H9 (cell line): ENCODE results near the gene HAND2. TPM values are rescaled to one million over a fixed set of nuclear protein-coding genes. Genes with fewer than 3 reads are reported as not detected.

Source experiments
- DNase-seq: peaks from one replicate; pipeline ENCODE4 v3.0.0-alpha.2; 2017
- H2AFZ ChIP-seq: one replicate; pipeline ENCODE4 v1.6.1; 2013; ENCODE audit warnings: mild to moderate bottlenecking, low read length, control low read depth, moderate library complexity
- H2AK5ac ChIP-seq: 2 replicates; pipeline ENCODE4 v1.6.1; 2013; ENCODE audit warnings: low read length, control low read depth, mixed read lengths; ENCODE audit not compliant: insufficient read length
- H2BK120ac ChIP-seq: one replicate; pipeline ENCODE4 v1.6.1; 2013; ENCODE audit warnings: low read depth, mild to moderate bottlenecking, low read length, control low read depth, inconsistent platforms; ENCODE audit not compliant: poor library complexity, severe bottlenecking
- H2BK12ac ChIP-seq: 2 replicates; pipeline ENCODE4 v1.6.1; 2013; ENCODE audit warnings: low read length, control low read depth, mixed read lengths, low read depth; ENCODE audit not compliant: insufficient read length
- H2BK15ac ChIP-seq: 2 replicates; pipeline ENCODE4 v1.6.1; 2013; ENCODE audit warnings: low read depth, low read length, control low read depth
- H2BK20ac ChIP-seq: one replicate; pipeline ENCODE4 v1.6.1; 2013; ENCODE audit warnings: low read depth, mild to moderate bottlenecking, low read length, control low read depth, inconsistent platforms; ENCODE audit not compliant: poor library complexity, severe bottlenecking
- H2BK5ac ChIP-seq: 2 replicates; pipeline ENCODE4 v1.6.1; 2013; ENCODE audit warnings: low read length, control low read depth, mixed read lengths; ENCODE audit not compliant: insufficient read length
- H3K14ac ChIP-seq: 2 replicates; pipeline ENCODE4 v1.6.1; 2013; ENCODE audit warnings: low read length, control low read depth; ENCODE audit not compliant: insufficient read depth
- H3K18ac ChIP-seq: 2 replicates; pipeline ENCODE4 v1.6.1; 2013; ENCODE audit warnings: low read depth, mild to moderate bottlenecking, mixed read lengths, low read length, control low read depth; ENCODE audit not compliant: insufficient read length
- H3K23ac ChIP-seq: 2 replicates; pipeline ENCODE4 v1.6.1; 2013; ENCODE audit warnings: low read length, control low read depth, mixed read lengths, low read depth; ENCODE audit not compliant: insufficient read length
- H3K23me2 ChIP-seq: 2 replicates; pipeline ENCODE4 v1.6.1; 2013; ENCODE audit warnings: low read depth, mild to moderate bottlenecking, mixed read lengths, low read length, control low read depth; ENCODE audit not compliant: insufficient read length, poor library complexity, severe bottlenecking
- H3K27ac ChIP-seq: 2 replicates; pipeline ENCODE4 v1.5.1; 2013; ENCODE audit warnings: low read length, control low read depth, mixed read lengths, low read depth; ENCODE audit not compliant: insufficient read length
- H3K27me3 ChIP-seq: 2 replicates; pipeline ENCODE4 v1.6.1; 2013; ENCODE audit warnings: low read length, control low read depth, inconsistent platforms; ENCODE audit not compliant: insufficient read depth
- H3K4ac ChIP-seq: 2 replicates; pipeline ENCODE4 v1.6.1; 2013; ENCODE audit warnings: low read depth, mild to moderate bottlenecking, control low read depth, inconsistent platforms, low read length, moderate library complexity
- H3K4me1 ChIP-seq: 2 replicates; pipeline ENCODE4 v1.6.1; 2013; ENCODE audit warnings: low read length, control low read depth, inconsistent platforms; ENCODE audit not compliant: insufficient read depth
- H3K4me2 ChIP-seq: 2 replicates; pipeline ENCODE4 v1.6.1; 2013; ENCODE audit warnings: low read length, control low read depth, mixed read lengths; ENCODE audit not compliant: insufficient read length, insufficient read depth
- H3K56ac ChIP-seq: 2 replicates; pipeline ENCODE4 v1.6.1; 2013; ENCODE audit warnings: low read depth, mild to moderate bottlenecking, mixed read lengths, low read length, control low read depth; ENCODE audit not compliant: insufficient read length
- H3K79me1 ChIP-seq: 2 replicates; pipeline ENCODE4 v1.6.1; 2013; ENCODE audit warnings: low read depth, mild to moderate bottlenecking, moderate library complexity, low read length, control low read depth, inconsistent platforms; ENCODE audit not compliant: insufficient read depth, poor library complexity, severe bottlenecking
- H3K79me2 ChIP-seq: 2 replicates; pipeline ENCODE4 v1.6.1; 2013; ENCODE audit warnings: low read length, control low read depth, inconsistent platforms; ENCODE audit not compliant: insufficient read depth
- H3K9ac ChIP-seq: 2 replicates; pipeline ENCODE4 v1.6.1; 2013; ENCODE audit warnings: low read length, control low read depth, mixed read lengths; ENCODE audit not compliant: insufficient read length; ENCODE audit errors: extremely low read depth
- H3K9me3 ChIP-seq: one replicate; pipeline ENCODE4 v1.6.1; 2013; ENCODE audit warnings: low read depth, low read length, inconsistent platforms; ENCODE audit not compliant: control insufficient read depth
- H3T11ph ChIP-seq: one replicate; pipeline ENCODE4 v1.6.1; 2013; ENCODE audit warnings: mild to moderate bottlenecking, low read length, control low read depth, inconsistent platforms
- H4K20me1 ChIP-seq: one replicate; pipeline ENCODE4 v1.6.1; 2013; ENCODE audit not compliant: control insufficient read depth, insufficient read length, insufficient read depth
- H4K5ac ChIP-seq: 2 replicates; pipeline ENCODE4 v1.6.1; 2013; ENCODE audit warnings: low read depth, mild to moderate bottlenecking, mixed read lengths, low read length, control low read depth; ENCODE audit not compliant: insufficient read length
- H4K8ac ChIP-seq: replicated peaks from 2 replicates; pipeline ENCODE4 v1.6.1; 2013; ENCODE audit warnings: low read length, control low read depth, mixed read lengths, low read depth; ENCODE audit not compliant: insufficient read length
- H4K91ac ChIP-seq: 2 replicates; pipeline ENCODE4 v1.6.1; 2013; ENCODE audit warnings: low read depth, mild to moderate bottlenecking, moderate library complexity, mixed read lengths, low read length, control low read depth; ENCODE audit not compliant: insufficient read length
- H3K27ac Mint-ChIP-seq, 3 experiments: 2 replicates in 2 of 3; 3 replicates in 1 of 3; pipeline ENCODE4 v1.8.0; 2020 to 2021; ENCODE audit warnings: mixed read lengths in 3 of 3, mild to moderate bottlenecking in 1 of 3, moderate library complexity in 1 of 3
- H3K27me3 Mint-ChIP-seq: 2 replicates; pipeline ENCODE4 v1.8.0; 2021; ENCODE audit warnings: low read depth, mild to moderate bottlenecking, moderate library complexity, mixed read lengths
- H3K36me3 Mint-ChIP-seq, 3 experiments: 2 replicates in 2 of 3; 3 replicates in 1 of 3; pipeline ENCODE4 v1.8.0; 2020 to 2021; ENCODE audit warnings: low read depth in 3 of 3, mixed read lengths in 3 of 3; ENCODE audit not compliant: insufficient read depth in 1 of 3
- H3K4me1 Mint-ChIP-seq, 2 experiments: 2 replicates each; pipeline ENCODE4 v1.8.0; 2020; ENCODE audit warnings: mixed read lengths in 2 of 2
- H3K4me3 Mint-ChIP-seq, 2 experiments: 2 replicates in 1 of 2; 3 replicates in 1 of 2; pipeline ENCODE4 v1.8.0; 2020 to 2021; ENCODE audit warnings: mild to moderate bottlenecking in 2 of 2, mixed read lengths in 2 of 2, moderate library complexity in 1 of 2
- H3K9me3 Mint-ChIP-seq, 2 experiments: 2 replicates in 1 of 2; 3 replicates in 1 of 2; pipeline ENCODE4 v1.8.0; 2020; ENCODE audit warnings: mild to moderate bottlenecking in 2 of 2, mixed read lengths in 2 of 2, moderate library complexity in 1 of 2
- CTCF ChIP-seq: fragments of 200-600 bp; sonication (generic); conservative IDR thresholded peaks from 3 replicates; pipeline ENCODE4 v1.8.0; 2021; ENCODE audit warnings: antibody characterized with exemption, mild to moderate bottlenecking
- WGBS: extraction: QIAGEN DNeasy Blood & Tissue Kit; methylation state at CpG from one replicate; pipeline ENCODE4 v1.1.7; 2013; ENCODE audit warnings: missing lambda C conversion rate, low lambda C conversion rate, mixed read lengths; ENCODE audit not compliant: insufficient read length; ENCODE audit errors: extremely low coverage; 5-methylcytosine and 5-hydroxymethylcytosine counted together
- total RNA-seq: library from RNA; stranded (reverse); gene quantifications from 2 replicates; pipeline ENCODE4 v1.2.1, GENCODE V29; 2021

HAND2 gene
- total RNA-seq, 1 experiment from 2014 or later, result not detected

DNA sequence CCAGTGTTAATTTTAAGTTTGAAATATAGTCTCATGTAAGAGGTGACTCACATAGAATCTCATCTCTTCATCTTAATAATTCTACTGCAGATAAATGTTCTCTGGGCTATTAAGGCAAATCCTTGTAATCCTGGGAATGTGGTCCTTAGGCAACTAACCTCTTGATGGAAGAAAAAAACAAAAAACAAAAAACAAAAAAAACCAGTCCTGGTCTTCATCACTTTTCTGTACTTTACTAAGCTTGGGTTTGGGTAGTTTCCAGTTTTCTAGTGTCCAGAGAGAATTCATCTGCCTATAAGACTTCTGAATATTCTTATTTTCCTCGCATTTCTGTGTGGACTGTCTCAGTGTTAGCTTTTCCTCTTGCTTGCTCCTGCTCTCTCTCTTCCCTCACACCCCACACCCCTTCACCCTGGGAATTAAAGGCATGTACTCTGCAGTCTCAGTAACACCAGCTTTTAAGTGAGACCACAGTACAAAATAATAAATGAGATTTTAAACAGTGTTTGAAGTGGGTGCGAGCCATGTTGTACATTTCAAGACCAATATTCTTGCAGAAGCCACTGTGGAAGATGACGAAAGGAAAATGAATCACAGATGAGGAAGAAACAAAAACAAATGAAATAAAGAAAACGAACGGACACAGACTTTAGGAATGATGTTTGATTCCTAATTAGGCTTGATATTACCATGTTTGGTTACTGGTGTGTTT, 51.7 kb downstream of the HAND2 start:
- no peak overlapping the region for H3K56ac ChIP-seq
- no peak overlapping the region for H3K4me2 ChIP-seq
- H4K91ac ChIP-seq, result no peak overlapping the region
- no CpG with 5 or more reads among the region's 5 CpGs for WGBS
- no peaks in the 10 kb centered on the region for H3K27me3 Mint-ChIP-seq
- no peak overlapping the region for H3K14ac ChIP-seq
- no peaks in the 10 kb centered on the region for H3K79me2 ChIP-seq
- no peak overlapping the region for H3K23ac ChIP-seq
- H4K8ac ChIP-seq, result no peak overlapping the region
- no peak overlapping the region for H3K9ac ChIP-seq
- no peak overlapping the region for H2AK5ac ChIP-seq
- H3K4me1 Mint-ChIP-seq, result peaks cover 3% of the 10 kb centered on the region in 2 experiments
- H2BK15ac ChIP-seq, result no peak overlapping the region
- no peak overlapping the region for H2BK5ac ChIP-seq
- no peak overlapping the region for H2BK120ac ChIP-seq
- H3T11ph ChIP-seq, result no peak overlapping the region
- H3K27ac Mint-ChIP-seq, result no peak overlapping the region
- no peak overlapping the region for H3K4ac ChIP-seq
- H2BK12ac ChIP-seq, result no peak overlapping the region
- DNase-seq, result no peak
- H3K18ac ChIP-seq, result no peak overlapping the region
- no peak overlapping the region for H3K4me3 Mint-ChIP-seq
- peaks cover 0 to 4% of the 10 kb centered on the region in 2 experiments; a peak in 1 of 5 replicates for H3K9me3 Mint-ChIP-seq
- H3K27ac ChIP-seq, result no peak overlapping the region
- no peaks in the 10 kb centered on the region for H3K9me3 ChIP-seq
- no peaks in the 10 kb centered on the region for H3K36me3 Mint-ChIP-seq
- no peak overlapping the region for H4K5ac ChIP-seq
- H4K20me1 ChIP-seq, result no peaks in the 10 kb centered on the region
- no peak overlapping the region for H2AFZ ChIP-seq
- H3K27me3 ChIP-seq, result no peaks in the 10 kb centered on the region
- H2BK20ac ChIP-seq, result no peak overlapping the region
- no peak for TF ChIP-seq CTCF
- H3K4me1 ChIP-seq, result no peaks in the 10 kb centered on the region
- no peaks in the 10 kb centered on the region for H3K23me2 ChIP-seq
- H3K79me1 ChIP-seq, result no peaks in the 10 kb centered on the region
